Stimulated activated CD4-positive, alpha-beta T cell treated with anti-CD3 and anti-CD28 coated beads, Interleukin-4, amount 100 ng/mL, for 48 hours (primary cell): ENCODE data around the gene ASRGL1.

Source experiments
- DNase-seq, 2 donors: peaks; one replicate each; pipeline ENCODE4 v3.0.0-alpha.2; 2020; ENCODE audit warnings: low read depth in 2 of 2

The ASRGL1 gene

GRCh38 chr11:62413060-62413696, 75.9 kb downstream of the ASRGL1 start:
- no peak for DNase-seq

GRCh38 chr11:62416596-62416995, 79.3 kb downstream of the ASRGL1 start:
- no peak for DNase-seq

GRCh38 chr11:62418136-62418535, 80.9 kb downstream of the ASRGL1 start:
- no peak for DNase-seq

GRCh38 chr11:62418733-62419132, 81.5 kb downstream of the ASRGL1 start, which contains the start of gene SCGB1A1:
Gene SCGB1A1, plus strand, starts transcription at chr11:62419033. Its CDS starts 63 bp downstream, at chr11:62419096.
- DNase-seq: no peak

- no peak for DNase-seq
These were observed 82.2 kb downstream of the ASRGL1 start for GRCh38 chr11:62419314-62419929.

- DNase-seq: no peak
These were observed 82.7 kb downstream of the ASRGL1 start for GRCh38 chr11:62419943-62420342.

GRCh38 chr11:62420882-62421281, 83.6 kb downstream of the ASRGL1 start:
- no peak for DNase-seq

GRCh38 chr11:62421996-62422395, 84.7 kb downstream of the ASRGL1 start:
- no peak for DNase-seq

- no peak for DNase-seq
These were observed 85.8 kb downstream of the ASRGL1 start for GRCh38 chr11:62423012-62423411.

- DNase-seq: peak in 1 of 2 donors; percentile 10
These were observed 90.5 kb downstream of the ASRGL1 start for GRCh38 chr11:62427630-62428233.

- no peak for DNase-seq
These were observed 91.8 kb downstream of the ASRGL1 start for GRCh38 chr11:62428871-62429560.

GRCh38 chr11:62430425-62430824, 93.2 kb downstream of the ASRGL1 start:
- no peak for DNase-seq

- DNase-seq: no peak
These were observed 94.1 kb downstream of the ASRGL1 start for GRCh38 chr11:62431171-62431901.

GRCh38 chr11:62432695-62433094, 95.4 kb downstream of the ASRGL1 start:
- DNase-seq: no peak

- no peak for DNase-seq
These were observed 96.1 kb downstream of the ASRGL1 start for GRCh38 chr11:62433141-62433903.

GRCh38 chr11:62433904-62434276, 96.6 kb downstream of the ASRGL1 start:
- no peak for DNase-seq

GRCh38 chr11:62435846-62436660, 98.8 kb downstream of the ASRGL1 start:
- DNase-seq: no peak

GRCh38 chr11:62437616-62438015, 100.4 kb downstream of the ASRGL1 start:
- no peak for DNase-seq

GRCh38 chr11:62438641-62439040, 101.4 kb downstream of the ASRGL1 start:
- DNase-seq: no peak
